ENCODE measurements around the gene MTFR1L. TPM values are rescaled to one million over a fixed set of nuclear protein-coding genes. Genes with fewer than 3 reads are reported as not detected.

The MTFR1L gene
- polyA plus RNA-seq, 3 donors, result 67.3 to 73.5 (median 69.9) TPM

- peaks cover 3% of the 10 kb centered on the region for H3K4me1 Mint-ChIP-seq
- 99% methylated on average over 7 of the region's 14 CpGs for WGBS (ENCODE audit: insufficient coverage)
- intact Hi-C loops (cut with micrococcal nuclease), result no loop called here
Observed at GRCh38 chr1:25780318-25781129, 39.2 kb upstream of the MTFR1L start.

GRCh38 chr1:25781130-25781433 is 38.7 kb upstream of the MTFR1L start:
- TF ChIP-seq CTCF (IDR thresholded peaks at IDR 0.05), result no peak
- no peaks in the 10 kb centered on the region for H3K4me1 ChIP-seq (ENCODE audit: control insufficient read depth in 1 of 2, insufficient read depth in 2 of 2, low read length in 2 of 2)
- H4K20me1 ChIP-seq (ENCODE audit: insufficient read depth, low read length), result no peaks in the 10 kb centered on the region
- H3K4me1 Mint-ChIP-seq, result no peaks in the 10 kb centered on the region
- no peak overlapping the region for H3K4me3 Mint-ChIP-seq
- no peaks in the 10 kb centered on the region for H3K9me3 Mint-ChIP-seq
- no peak overlapping the region for H3K27ac ChIP-seq (ENCODE audit: low read depth in 1 of 2, low read length in 2 of 2)
- H3K79me2 ChIP-seq (ENCODE audit: insufficient read depth, low read length), result no peaks in the 10 kb centered on the region
- H3K27me3 ChIP-seq (ENCODE audit: control insufficient read depth in 2 of 2, insufficient read depth in 2 of 2, low read length in 2 of 2), result no peaks in the 10 kb centered on the region
- H3K9ac ChIP-seq (ENCODE audit: insufficient read depth, low read length, poor library complexity, severe bottlenecking), result no peak overlapping the region
- WGBS (ENCODE audit: insufficient coverage), result 100% methylated on average over 3 of the region's 3 CpGs
- H3K27me3 Mint-ChIP-seq (ENCODE audit: low read depth in 3 of 3), result peaks cover 0 to 2% (median 1%) of the 10 kb centered on the region in 3 donors
- H3K36me3 ChIP-seq (replicated peaks in 1 of 2; ENCODE audit: control insufficient read depth in 1 of 2, insufficient read depth in 2 of 2, low read length in 2 of 2), result peaks cover 17 to 25% of the 10 kb centered on the region in 2 donors
- DNase-seq, result no peak
- no peak overlapping the region for H3K4me2 ChIP-seq (replicated peaks; ENCODE audit: extremely low read depth, low read length, poor library complexity, severe bottlenecking)
- no peak overlapping the region for H2AFZ ChIP-seq (ENCODE audit: insufficient read depth, low read depth, low read length, poor library complexity, severe bottlenecking)
- H3K36me3 Mint-ChIP-seq, result peaks cover 36 to 38% of the 10 kb centered on the region in 2 donors
- H3K9me3 ChIP-seq (replicated peaks in 1 of 2; ENCODE audit: control insufficient read depth in 1 of 2, insufficient read depth in 1 of 2, low read length in 2 of 2), result no peaks in the 10 kb centered on the region
- peak overlapping the region in 1 of 7 donors; percentile 10 for H3K27ac Mint-ChIP-seq
- intact Hi-C loops (cut with micrococcal nuclease), result no loop called here
- no peak overlapping the region for H3K4me3 ChIP-seq (replicated peaks in 1 of 3; ENCODE audit: low read depth in 2 of 3, low read length in 3 of 3)

More at GRCh38 chr1:25780318-25781129, 39.2 kb upstream of the MTFR1L start:
- H3K9me3 Mint-ChIP-seq, result no peaks in the 10 kb centered on the region
- H3K27ac ChIP-seq (ENCODE audit: low read depth in 1 of 2, low read length in 2 of 2), result no peak overlapping the region
- H3K27ac Mint-ChIP-seq, result peak overlapping the region in 1 of 7 donors; percentile 51
- H3K4me3 ChIP-seq (replicated peaks in 1 of 3; ENCODE audit: low read depth in 2 of 3, low read length in 3 of 3), result no peak overlapping the region
- no peaks in the 10 kb centered on the region for H4K20me1 ChIP-seq (ENCODE audit: insufficient read depth, low read length)
- DNase-seq, result no peak
- TF ChIP-seq CTCF (IDR thresholded peaks at IDR 0.05), result no peak
- no peaks in the 10 kb centered on the region for H3K4me1 ChIP-seq (ENCODE audit: control insufficient read depth in 1 of 2, insufficient read depth in 2 of 2, low read length in 2 of 2)
- H2AFZ ChIP-seq (ENCODE audit: insufficient read depth, low read depth, low read length, poor library complexity, severe bottlenecking), result no peak overlapping the region
- H3K36me3 Mint-ChIP-seq, result peaks cover 34 to 35% of the 10 kb centered on the region in 2 donors
- H3K36me3 ChIP-seq (replicated peaks in 1 of 2; ENCODE audit: control insufficient read depth in 1 of 2, insufficient read depth in 2 of 2, low read length in 2 of 2), result peaks cover 17 to 25% of the 10 kb centered on the region in 2 donors
- H3K9ac ChIP-seq (ENCODE audit: insufficient read depth, low read length, poor library complexity, severe bottlenecking), result no peak overlapping the region
- H3K79me2 ChIP-seq (ENCODE audit: insufficient read depth, low read length), result no peaks in the 10 kb centered on the region
- H3K4me3 Mint-ChIP-seq, result no peak overlapping the region
- no peaks in the 10 kb centered on the region for H3K9me3 ChIP-seq (replicated peaks in 1 of 2; ENCODE audit: control insufficient read depth in 1 of 2, insufficient read depth in 1 of 2, low read length in 2 of 2)
- H3K27me3 Mint-ChIP-seq (ENCODE audit: low read depth in 3 of 3), result peaks cover 0 to 3% (median 0%) of the 10 kb centered on the region in 3 donors
- H3K4me2 ChIP-seq (replicated peaks; ENCODE audit: extremely low read depth, low read length, poor library complexity, severe bottlenecking), result no peak overlapping the region
- H3K27me3 ChIP-seq (ENCODE audit: control insufficient read depth in 2 of 2, insufficient read depth in 2 of 2, low read length in 2 of 2), result no peaks in the 10 kb centered on the region
